SK-MEL-5 (cell line): Measurements from ENCODE around the gene DISP3. TPM values are rescaled to one million over a fixed set of nuclear protein-coding genes. Genes with fewer than 3 reads are reported as not detected.

Source experiments
- DNase-seq: peaks from one replicate; pipeline ENCODE4 v3.0.0-alpha.2; 2016; ENCODE audit warnings: low read depth, low spot score
- in situ Hi-C: cut with HindIII; loops from 2 replicates; pipeline ENCODE4 v1.10.0; 2016; ENCODE audit warnings: low sequenced_read_pairs, high pct_unique_total_duplicates, low pct_unique_long_range_greater_than_20kb
- polyA plus RNA-seq, 2 experiments: library from polyadenylated mRNA; depleted of rRNA; stranded (reverse); fragments of >200 nt; gene quantifications; 2 replicates each; pipeline ENCODE4 v1.2.3, GENCODE V29; 2015
- total RNA-seq: library from RNA; depleted of rRNA; stranded (reverse); fragments of >200 nt; shearing (Covaris generic); gene quantifications from 2 replicates; pipeline ENCODE4 v1.2.3, GENCODE V29; 2014; rRNA removed

The DISP3 gene, protein sequence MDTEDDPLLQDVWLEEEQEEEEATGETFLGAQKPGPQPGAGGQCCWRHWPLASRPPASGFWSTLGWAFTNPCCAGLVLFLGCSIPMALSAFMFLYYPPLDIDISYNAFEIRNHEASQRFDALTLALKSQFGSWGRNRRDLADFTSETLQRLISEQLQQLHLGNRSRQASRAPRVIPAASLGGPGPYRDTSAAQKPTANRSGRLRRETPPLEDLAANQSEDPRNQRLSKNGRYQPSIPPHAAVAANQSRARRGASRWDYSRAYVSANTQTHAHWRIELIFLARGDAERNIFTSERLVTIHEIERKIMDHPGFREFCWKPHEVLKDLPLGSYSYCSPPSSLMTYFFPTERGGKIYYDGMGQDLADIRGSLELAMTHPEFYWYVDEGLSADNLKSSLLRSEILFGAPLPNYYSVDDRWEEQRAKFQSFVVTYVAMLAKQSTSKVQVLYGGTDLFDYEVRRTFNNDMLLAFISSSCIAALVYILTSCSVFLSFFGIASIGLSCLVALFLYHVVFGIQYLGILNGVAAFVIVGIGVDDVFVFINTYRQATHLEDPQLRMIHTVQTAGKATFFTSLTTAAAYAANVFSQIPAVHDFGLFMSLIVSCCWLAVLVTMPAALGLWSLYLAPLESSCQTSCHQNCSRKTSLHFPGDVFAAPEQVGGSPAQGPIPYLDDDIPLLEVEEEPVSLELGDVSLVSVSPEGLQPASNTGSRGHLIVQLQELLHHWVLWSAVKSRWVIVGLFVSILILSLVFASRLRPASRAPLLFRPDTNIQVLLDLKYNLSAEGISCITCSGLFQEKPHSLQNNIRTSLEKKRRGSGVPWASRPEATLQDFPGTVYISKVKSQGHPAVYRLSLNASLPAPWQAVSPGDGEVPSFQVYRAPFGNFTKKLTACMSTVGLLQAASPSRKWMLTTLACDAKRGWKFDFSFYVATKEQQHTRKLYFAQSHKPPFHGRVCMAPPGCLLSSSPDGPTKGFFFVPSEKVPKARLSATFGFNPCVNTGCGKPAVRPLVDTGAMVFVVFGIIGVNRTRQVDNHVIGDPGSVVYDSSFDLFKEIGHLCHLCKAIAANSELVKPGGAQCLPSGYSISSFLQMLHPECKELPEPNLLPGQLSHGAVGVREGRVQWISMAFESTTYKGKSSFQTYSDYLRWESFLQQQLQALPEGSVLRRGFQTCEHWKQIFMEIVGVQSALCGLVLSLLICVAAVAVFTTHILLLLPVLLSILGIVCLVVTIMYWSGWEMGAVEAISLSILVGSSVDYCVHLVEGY (N-terminal part only)
- total RNA-seq = 0.08 TPM in 1 of 2 replicates, not detected in the other
- polyA plus RNA-seq (2015; cell fraction: cytosol; rRNA removed) = 0.11 and 0.13 TPM in 2 replicates
- 0.05 and 2.0 TPM in 2 replicates for polyA plus RNA-seq (2015; cell fraction: nucleus; rRNA removed)

DNA sequence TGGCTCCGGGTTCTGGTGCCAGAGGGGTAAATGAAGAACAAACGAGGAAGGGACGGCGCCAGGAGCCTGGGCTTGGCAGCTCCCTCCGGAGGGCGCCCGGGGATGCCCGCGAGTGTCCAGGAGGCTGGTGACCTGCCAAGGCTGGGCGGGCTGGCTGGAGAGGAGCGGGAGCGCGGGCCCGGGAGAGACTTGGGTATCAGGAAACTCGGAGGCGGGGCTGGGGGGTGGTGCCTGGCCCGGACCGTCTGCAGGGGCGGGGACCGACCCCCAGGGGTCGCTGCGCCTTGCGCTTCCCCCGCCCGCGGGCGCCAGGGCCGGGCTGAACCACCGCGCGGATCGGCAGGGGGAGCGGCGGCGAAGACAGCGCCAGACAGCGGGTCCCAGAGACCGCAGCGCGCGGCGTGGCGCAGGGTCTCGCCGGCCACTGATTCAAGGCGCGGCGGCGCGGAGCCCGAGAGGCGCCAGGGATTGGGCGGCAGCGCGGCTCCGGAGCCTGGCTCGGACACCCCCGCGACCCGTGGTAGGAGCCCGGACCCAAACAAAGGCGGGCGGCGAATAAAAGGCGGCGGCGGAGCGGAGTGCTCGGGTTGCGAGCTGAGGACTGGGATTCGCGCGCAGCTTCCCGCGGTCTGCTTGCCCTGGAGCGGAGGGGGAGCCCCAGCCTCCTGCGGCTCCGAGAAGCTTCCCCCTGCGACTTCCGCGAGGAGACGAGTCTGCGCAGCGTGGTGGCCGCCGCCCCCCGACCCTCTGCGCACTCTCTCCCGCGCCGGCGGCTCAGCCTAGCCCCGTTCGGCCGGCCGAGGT is at the start of gene DISP3:
DISP3 (plus strand) TSS at position 585 of the 804 bp plus-strand sequence. CDS start 21,838 bp downstream, outside the sequence.
- in situ Hi-C loops = no loop called here
- DNase-seq = peak; percentile 59

DNA sequence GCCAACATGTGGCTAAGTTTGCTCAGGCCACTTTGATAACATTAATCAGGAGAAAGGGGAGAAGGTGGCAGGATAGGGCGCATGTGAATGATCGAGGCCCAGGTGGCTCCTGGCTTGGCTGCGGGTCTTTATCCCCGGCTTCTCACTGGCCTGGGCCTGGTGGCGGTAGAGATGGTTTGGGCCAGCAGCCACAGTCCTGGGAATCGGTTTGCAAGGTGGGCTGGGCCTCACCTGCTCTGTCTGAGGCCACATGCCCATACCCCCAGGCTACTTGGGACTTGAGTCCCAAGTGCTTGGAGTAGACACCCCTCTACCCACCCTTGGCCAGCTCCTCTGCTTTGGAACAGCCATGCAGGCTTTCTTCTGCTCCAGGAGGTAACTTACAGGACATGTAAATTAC is 49.7 kb upstream of the DISP3 start:
- no peak for DNase-seq
- in situ Hi-C loops = no loop called here

DNA sequence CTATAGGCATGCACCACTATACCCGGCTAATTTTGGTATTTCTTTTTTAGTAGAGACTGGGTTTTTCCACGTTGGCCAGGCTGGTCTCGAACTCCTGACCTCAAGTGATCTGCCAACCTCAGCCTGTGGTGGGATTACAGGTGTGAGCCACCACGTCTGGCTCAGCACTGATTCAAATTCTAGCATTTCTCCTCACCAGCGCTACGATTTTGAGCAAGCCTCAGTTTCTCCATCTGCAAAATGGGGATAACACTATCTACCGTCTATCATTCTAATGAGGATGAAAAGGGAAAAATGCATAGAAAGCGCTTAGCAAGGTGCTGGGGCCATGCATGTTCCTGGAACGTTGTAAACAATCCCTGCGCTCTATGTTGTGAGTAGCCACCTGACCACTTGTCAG is 49.0 kb upstream of the DISP3 start:
- DNase-seq = no peak
- in situ Hi-C loops = no loop called here

DNA sequence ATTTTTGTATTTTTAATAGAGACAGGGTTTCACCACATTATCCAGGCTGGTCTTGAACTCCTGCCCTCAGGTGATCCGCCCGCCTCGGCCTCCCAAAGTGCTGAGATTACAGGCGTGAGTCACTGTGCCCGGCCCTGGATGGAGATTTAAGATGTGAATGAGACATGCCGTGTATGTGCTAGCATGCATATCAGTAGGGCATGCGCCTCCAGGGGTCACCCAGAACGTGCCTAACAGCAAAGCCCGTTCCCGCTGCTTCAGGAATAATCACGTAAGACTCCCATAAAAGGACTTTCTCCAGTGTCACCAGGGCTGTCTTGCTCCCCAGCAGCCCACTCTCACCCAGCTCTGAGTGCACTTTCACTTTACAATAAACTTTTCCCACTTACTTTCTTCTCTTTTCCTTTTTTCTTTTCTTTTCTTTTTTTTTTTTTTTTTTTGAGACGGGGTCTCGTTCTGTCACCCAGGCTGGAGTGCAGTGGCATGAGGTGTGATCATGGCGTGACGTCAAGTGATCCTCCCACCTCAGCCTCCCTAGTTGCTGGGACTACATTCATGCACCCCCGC is 46.9 kb upstream of the DISP3 start:
- DNase-seq = no peak
- in situ Hi-C loops = no loop called here

DNA sequence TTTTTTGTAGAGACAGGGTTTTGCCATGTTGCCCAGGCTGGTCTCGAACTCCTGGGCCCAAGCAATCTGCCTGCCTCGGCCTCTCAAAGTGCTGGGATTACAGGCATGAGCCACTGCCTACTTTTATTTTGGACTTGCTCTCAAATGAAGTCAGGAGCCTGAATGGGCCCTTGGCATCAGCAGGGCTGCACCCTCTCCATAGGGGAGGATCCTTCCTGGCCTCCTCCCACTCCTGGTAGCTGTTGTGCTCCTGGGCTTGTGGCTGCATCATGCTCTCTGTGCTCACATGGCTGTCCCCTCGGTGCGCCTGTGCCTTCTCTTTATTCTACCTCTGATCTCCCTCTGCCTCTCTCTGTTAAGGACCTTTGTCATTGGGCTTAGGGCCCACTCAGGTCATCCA is 46.4 kb upstream of the DISP3 start:
- in situ Hi-C loops = no loop called here
- DNase-seq = no peak

DNA sequence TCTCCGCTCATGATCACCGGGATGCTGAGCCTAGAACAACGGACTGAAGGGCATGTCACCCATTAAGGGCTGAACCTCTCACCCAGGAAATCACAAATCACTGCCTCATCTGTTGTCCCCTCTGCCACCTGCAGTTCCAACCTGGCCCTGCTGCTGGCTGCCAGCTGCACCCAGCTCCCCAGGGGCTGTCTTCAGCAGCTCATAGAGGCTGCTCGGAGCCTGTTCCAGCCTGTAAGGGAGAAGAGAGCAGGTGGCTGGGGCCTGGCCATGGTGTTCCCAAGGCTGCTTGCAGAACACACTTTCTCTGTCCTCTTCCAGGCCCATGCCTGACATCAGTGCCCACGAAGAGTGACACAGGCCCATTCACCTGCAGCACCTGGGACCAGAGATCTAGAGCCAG is 44.5 kb upstream of the DISP3 start:
- in situ Hi-C loops = no loop called here
- DNase-seq = no peak

DNA sequence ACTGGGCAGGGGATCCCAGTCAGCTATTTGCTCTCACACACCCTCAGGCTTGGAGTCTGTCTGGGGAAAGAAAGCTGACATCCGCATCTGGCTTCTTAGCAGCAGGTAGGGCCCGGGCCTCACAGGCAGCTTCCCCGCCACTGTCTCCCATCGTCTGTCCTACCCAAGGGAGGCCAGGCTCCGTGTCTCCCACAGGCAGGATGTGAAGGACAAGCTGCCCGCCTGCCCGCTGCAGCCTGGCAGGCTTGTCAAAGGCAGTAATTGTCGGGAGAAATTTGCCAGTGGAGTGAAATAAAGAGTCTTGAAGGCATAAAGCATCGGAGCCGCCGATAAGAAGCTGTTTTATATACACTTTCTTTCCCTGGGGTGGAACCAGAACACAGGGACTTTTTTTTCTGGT is 44.0 kb upstream of the DISP3 start:
- in situ Hi-C loops = no loop called here
- no peak for DNase-seq

DNA sequence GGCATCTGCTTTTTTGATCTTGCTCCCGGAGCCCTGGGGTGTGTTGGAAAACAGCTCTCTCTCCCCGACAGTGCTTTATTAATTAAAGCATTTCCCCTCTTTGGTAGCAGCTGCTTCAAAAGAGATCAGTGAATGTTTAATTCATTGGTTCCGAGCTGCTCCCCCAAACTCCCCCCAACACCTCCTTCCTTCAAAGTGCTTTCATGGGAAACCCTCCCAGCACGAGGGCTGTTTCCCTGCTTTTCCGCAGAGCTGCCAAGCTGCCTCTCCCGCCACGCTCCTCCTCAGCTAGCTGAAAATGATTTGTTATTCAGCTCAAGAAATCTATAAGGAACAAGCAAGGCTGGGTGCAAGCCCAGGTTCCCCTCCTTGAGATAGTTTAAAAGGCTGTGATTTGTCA is 40.0 kb upstream of the DISP3 start:
- DNase-seq = no peak
- in situ Hi-C loops = no loop called here

DNA sequence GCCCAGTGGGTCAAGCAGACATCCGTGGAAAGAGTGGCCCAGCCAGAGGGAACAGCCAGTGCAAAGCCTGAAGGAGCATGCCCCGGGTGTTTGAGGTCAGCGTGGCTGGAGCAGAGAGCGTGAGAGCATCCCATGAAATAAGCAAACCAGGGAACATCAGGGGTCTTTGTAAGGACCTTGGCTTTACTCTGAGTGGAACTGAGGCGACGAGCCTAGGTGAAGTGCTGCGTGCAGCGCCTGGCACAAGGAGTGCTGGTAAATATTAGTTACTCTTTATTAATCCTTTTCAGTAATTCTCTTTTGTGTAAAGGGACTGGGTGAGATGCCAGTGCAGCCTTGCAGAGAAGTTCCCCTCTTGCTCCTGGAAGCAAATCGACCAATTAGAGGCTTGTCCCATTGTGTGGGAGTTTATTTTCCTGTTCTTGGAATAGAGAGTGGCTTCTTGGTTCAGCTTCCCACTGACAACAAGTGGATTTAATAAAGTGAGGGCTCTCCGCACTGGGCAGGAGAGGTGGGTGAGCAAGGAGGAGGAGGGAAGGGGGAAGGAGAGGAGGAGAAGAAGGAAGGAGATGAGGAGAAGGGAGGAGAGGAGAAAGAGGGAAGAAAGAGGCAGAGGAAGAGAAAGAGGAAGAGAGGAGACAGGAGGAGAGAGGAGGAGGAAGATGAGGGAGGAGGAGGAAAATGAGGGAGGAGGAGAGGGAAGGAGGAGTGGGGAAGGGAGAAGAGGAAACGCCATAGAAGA is 37.6 kb upstream of the DISP3 start:
- in situ Hi-C loops = no loop called here

DNA sequence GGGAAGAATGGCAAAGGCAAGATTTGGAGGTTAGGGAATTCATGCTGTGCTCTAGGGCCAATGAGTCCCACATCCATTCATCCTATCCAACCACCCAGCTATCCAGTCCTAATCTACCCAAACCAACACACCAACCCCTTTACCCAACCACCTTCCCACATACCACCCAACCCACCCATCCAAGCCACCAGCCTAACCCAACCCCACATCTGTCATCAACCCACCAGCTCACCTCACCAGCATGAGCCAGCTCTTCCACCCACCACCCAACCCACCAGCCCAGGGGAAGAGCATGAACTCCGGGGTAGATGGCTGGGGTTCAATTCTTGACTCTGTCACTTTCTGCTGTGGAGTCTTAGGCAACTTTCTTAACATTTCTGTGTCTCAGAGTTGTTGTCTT is 35.9 kb upstream of the DISP3 start:
- in situ Hi-C loops = no loop called here
- no peak for DNase-seq

More for the DNA sequence above, 37.6 kb upstream of the DISP3 start:
- DNase-seq = no peak

DNA sequence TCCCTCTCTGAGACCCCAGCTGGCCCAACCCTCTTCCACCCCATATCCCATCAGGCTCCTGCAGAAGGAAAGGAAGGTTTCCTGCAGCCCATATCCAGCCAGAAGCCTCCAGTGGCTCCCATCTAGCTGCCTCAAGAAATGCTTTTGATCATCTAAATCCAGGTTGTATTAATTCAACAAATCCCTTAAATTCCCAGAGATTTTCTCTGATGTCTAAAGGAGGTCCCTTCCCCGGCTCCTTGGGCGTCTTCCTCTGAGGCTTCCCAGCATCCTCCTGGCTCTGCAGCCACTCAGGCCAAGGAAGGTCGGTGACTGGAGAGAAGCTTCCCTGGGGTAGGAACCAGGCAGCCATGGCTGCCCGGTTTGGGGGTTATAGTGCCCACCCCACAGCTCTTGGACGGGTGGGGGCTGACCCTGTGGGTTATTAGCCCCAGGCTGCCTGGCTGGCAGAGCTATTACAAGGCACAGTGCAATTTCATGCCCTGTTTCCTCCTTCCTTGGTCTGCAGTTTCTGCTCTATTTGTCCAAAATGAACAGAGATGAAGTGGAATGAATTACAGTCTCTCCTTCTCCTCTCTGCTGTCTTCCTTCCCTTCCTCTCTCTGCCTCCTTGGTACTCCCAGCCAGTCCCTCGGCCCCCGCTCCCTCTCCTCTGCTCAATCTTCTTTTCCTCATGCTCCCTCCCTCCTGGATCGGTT is 34.8 kb upstream of the DISP3 start:
- in situ Hi-C loops = no loop called here
- no peak for DNase-seq

DNA sequence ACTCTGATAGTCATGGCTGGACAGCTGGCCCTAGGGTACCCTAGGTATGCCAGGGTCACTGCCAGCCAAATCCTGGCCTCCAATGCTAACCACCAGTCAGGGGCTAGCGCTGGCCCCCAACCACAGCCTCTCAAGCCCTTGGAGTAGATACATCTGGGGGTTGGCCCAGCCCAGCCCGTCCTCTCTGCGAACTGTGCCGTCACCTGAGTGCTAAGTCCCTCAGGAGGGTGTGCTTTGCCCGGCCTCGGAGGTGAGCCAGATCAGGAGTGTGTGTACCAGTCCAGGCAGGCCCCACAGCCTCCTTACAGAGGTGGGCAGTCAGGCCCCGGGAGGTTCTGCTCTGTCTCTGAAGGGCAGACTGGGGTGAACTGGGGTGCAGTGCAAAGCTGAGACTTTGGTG is 34.0 kb upstream of the DISP3 start:
- in situ Hi-C loops = no loop called here
- DNase-seq = no peak

DNA sequence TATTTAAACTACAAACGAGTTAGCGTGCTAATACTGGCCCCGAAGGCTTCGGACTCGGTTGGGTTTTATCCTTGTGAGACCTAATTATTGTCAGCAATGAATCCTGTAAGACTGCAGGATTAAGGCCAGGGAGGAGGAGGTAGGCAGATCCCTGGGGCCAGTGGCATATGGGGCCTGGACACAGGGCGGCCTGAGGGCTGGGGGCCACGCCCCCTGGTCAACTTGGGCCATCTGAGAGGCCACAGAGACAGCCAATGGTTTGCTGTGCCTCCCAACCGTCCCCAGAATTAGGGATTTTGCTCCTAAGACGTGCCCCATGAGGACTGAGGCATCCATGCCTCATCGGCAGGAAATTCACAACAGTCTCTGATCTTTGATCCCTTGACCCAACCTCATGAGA is 31.1 kb upstream of the DISP3 start:
- in situ Hi-C loops = no loop called here
- DNase-seq = no peak

DNA sequence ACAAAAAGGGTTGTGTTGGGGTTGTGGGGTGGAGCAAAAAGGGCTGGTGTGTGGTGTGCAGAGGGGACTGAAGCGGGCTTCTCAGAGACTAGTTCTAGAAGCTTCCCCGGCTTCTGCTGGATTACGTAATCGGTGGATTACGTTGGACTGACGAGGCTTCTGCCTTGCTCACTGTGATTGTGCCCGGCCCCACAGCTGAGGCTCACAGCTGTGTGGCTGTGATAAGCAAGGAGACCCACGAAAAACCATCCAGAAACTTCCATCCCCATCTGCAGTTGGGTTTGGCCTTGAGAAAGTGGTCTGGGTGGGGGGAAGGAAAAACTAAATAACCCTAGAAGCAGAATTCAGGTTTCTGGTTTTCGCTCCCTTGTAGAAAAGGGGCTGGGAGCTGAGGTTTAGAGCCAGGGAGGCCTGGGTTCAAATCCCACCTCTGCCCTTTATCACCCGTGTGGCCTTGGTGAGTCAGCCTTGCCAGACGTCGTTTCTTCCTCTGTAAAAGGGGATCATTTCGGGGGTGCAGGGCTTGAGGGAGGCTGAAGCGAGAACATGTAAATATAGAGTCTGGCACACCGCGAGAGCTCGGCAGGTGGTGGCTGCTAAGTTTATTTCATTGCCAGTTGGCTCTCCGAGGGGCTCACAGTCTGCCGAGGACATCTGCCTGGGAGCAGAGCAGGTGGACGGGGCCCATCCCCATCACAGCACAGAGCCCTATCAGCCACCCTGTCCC is 30.4 kb upstream of the DISP3 start:
- in situ Hi-C loops = no loop called here
- no peak for DNase-seq

DNA sequence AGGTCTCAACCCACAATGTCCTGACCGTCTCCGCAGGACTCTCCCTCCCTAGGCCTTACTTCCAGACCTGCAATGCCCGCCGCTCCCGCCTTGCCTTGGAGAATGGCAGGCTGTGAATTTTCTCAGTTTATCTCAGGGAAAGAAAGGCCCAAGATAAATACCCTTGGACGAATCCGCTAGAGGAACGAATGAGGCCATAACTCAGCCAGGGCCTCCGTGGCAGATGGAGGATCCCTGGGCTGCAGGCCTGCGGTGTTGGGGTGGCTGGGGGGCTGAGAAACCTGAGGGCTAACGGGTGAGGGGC is 29.9 kb upstream of the DISP3 start:
- in situ Hi-C loops = no loop called here
- no peak for DNase-seq
